ENCODE results near the gene EXOC3.
"Not testable (repeated sequence)": the region's sequence is repeated elsewhere in the genome, so short reads cannot be mapped to it uniquely, and the experiment has no call there.

Gene EXOC3

GRCh38 chr5:411728-412127, 31.2 kb upstream of the EXOC3 start:
- DNase-seq (ENCODE audit: low read depth): no peak
- no peak for TF ChIP-seq CTCF (IDR thresholded peaks at IDR 0.05; ENCODE audit: insufficient read depth, low read depth, low read length, missing control alignments)
- H3K4me3 ChIP-seq (ENCODE audit: low read depth, low read length): no peak overlapping the region

- H3K4me3 ChIP-seq (ENCODE audit: low read depth, low read length); DNase-seq (ENCODE audit: low read depth): not testable (repeated sequence)
Observed at GRCh38 chr5:414991-415927, 27.7 kb upstream of the EXOC3 start.

GRCh38 chr5:415928-416635, 26.9 kb upstream of the EXOC3 start:
- no peak for TF ChIP-seq CTCF (IDR thresholded peaks at IDR 0.05; ENCODE audit: insufficient read depth, low read depth, low read length, missing control alignments)
- DNase-seq (ENCODE audit: low read depth): no peak
- H3K4me3 ChIP-seq (ENCODE audit: low read depth, low read length): no peak overlapping the region

GRCh38 chr5:416636-416960, 26.4 kb upstream of the EXOC3 start:
- no peak for DNase-seq (ENCODE audit: low read depth)
- no peak overlapping the region for H3K4me3 ChIP-seq (ENCODE audit: low read depth, low read length)
- no peak for TF ChIP-seq CTCF (IDR thresholded peaks at IDR 0.05; ENCODE audit: insufficient read depth, low read depth, low read length, missing control alignments)

- no peak for DNase-seq (ENCODE audit: low read depth)
- no peak overlapping the region for H3K4me3 ChIP-seq (ENCODE audit: low read depth, low read length)
- TF ChIP-seq CTCF (IDR thresholded peaks at IDR 0.05; ENCODE audit: insufficient read depth, low read depth, low read length, missing control alignments): no peak
Observed at GRCh38 chr5:417301-418161, 25.4 kb upstream of the EXOC3 start.

- DNase-seq (ENCODE audit: low read depth): no peak
- H3K4me3 ChIP-seq (ENCODE audit: low read depth, low read length): no peak overlapping the region
- TF ChIP-seq CTCF (IDR thresholded peaks at IDR 0.05; ENCODE audit: insufficient read depth, low read depth, low read length, missing control alignments): no peak
Observed at GRCh38 chr5:418162-419121, 24.5 kb upstream of the EXOC3 start.
